Fibroblast of mammary gland (primary cell): Measurements from ENCODE around the gene KDM3B.

Experiments
- DNase-seq: peaks from one replicate; pipeline ENCODE4 v3.0.0-alpha.2; 2010; ENCODE audit warnings: low read depth
- H3K4me3 ChIP-seq: 2 replicates; pipeline ENCODE4 v1.5.1; 2011; ENCODE audit warnings: low read depth, mild to moderate bottlenecking, low read length, moderate library complexity; ENCODE audit not compliant: control insufficient read depth
- CTCF ChIP-seq: conservative IDR thresholded peaks from 2 replicates; pipeline ENCODE4 v1.5.1; 2011; ENCODE audit warnings: low read depth, low read length, inconsistent platforms; ENCODE audit not compliant: control insufficient read depth, insufficient read depth

Gene KDM3B

GRCh38 chr5:138445547-138446271, 93.2 kb downstream of the KDM3B start:
- H3K4me3 ChIP-seq = no peak overlapping the region
- no peak for TF ChIP-seq CTCF
- no peak for DNase-seq

- H3K4me3 ChIP-seq = no peak overlapping the region
Observed at GRCh38 chr5:138448070-138448469, 95.6 kb downstream of the KDM3B start.

GRCh38 chr5:138448481-138449398, 96.3 kb downstream of the KDM3B start:
- no peak overlapping the region for H3K4me3 ChIP-seq
- DNase-seq = peak; percentile 48
- TF ChIP-seq CTCF = no peak

More at GRCh38 chr5:138448070-138448469, 95.6 kb downstream of the KDM3B start:
- no peak for TF ChIP-seq CTCF
- DNase-seq = no peak

- peak; percentile 80 for TF ChIP-seq CTCF
- peak overlapping the region; percentile 17 for H3K4me3 ChIP-seq
- DNase-seq = peak; percentile 79
Observed at GRCh38 chr5:138449501-138450239, 97.2 kb downstream of the KDM3B start.

GRCh38 chr5:138450971-138451370, 98.5 kb downstream of the KDM3B start:
- no peak for TF ChIP-seq CTCF
- no peak for DNase-seq

GRCh38 chr5:138452720-138453119, 100.2 kb downstream of the KDM3B start:
- H3K4me3 ChIP-seq = no peak overlapping the region
- no peak for TF ChIP-seq CTCF
- DNase-seq = no peak

More at GRCh38 chr5:138450971-138451370, 98.5 kb downstream of the KDM3B start:
- no peak overlapping the region for H3K4me3 ChIP-seq
